Activated CD4-positive, alpha-beta T cell treated with anti-CD3 and anti-CD28 coated beads, Interleukin-2, amount 50 U/mL, for 1 hour (primary cell): ENCODE data around the gene FAXDC2.

Experiments used
- DNase-seq: peaks from one replicate; pipeline ENCODE4 v3.0.0-alpha.2; 2020

FAXDC2 gene, protein sequence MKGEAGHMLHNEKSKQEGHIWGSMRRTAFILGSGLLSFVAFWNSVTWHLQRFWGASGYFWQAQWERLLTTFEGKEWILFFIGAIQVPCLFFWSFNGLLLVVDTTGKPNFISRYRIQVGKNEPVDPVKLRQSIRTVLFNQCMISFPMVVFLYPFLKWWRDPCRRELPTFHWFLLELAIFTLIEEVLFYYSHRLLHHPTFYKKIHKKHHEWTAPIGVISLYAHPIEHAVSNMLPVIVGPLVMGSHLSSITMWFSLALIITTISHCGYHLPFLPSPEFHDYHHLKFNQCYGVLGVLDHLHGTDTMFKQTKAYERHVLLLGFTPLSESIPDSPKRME

GRCh38 chr5:154850255-154851062, at the start of gene FAXDC2:
FAXDC2 (minus strand) TSS chr5:154850603; CDS start chr5:154838178, 12,425 bp downstream.
- no peak for DNase-seq

- no peak for DNase-seq
These were observed 49.7 kb upstream of the FAXDC2 start for GRCh38 chr5:154900066-154900465.

GRCh38 chr5:154899151-154899816, 48.9 kb upstream of the FAXDC2 start:
- DNase-seq: no peak

- no peak for DNase-seq
These were observed 47.8 kb upstream of the FAXDC2 start for GRCh38 chr5:154898210-154898609.

DNA sequence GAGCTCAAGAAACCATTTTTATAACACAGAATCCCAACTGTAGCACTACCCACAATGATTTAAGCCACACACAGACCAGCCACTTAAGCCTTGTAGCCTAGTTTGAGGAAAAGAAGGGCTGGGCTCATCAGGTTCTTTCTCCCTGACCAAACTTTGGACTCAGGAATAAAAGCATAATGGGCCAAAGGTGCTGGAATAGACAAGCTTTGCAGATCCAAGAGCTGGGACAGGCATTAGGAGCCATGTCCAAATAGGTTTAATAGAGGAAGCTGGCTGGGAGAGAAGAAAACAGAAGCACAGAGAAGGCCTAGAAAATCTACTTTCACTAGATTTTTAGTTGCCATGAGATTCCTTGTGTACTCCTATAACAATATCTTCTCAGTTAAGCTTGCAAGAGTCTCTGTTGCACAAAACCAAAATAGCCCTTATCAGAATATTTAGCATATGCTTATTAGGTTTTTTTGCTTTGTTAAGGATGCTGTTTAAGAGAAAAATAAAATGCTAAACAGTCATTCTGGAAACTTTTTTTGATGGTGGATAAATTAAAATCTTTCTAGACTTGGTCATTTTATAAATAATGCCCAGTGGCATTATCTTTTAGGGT, 46.3 kb upstream of the FAXDC2 start:
- no peak for DNase-seq

DNA sequence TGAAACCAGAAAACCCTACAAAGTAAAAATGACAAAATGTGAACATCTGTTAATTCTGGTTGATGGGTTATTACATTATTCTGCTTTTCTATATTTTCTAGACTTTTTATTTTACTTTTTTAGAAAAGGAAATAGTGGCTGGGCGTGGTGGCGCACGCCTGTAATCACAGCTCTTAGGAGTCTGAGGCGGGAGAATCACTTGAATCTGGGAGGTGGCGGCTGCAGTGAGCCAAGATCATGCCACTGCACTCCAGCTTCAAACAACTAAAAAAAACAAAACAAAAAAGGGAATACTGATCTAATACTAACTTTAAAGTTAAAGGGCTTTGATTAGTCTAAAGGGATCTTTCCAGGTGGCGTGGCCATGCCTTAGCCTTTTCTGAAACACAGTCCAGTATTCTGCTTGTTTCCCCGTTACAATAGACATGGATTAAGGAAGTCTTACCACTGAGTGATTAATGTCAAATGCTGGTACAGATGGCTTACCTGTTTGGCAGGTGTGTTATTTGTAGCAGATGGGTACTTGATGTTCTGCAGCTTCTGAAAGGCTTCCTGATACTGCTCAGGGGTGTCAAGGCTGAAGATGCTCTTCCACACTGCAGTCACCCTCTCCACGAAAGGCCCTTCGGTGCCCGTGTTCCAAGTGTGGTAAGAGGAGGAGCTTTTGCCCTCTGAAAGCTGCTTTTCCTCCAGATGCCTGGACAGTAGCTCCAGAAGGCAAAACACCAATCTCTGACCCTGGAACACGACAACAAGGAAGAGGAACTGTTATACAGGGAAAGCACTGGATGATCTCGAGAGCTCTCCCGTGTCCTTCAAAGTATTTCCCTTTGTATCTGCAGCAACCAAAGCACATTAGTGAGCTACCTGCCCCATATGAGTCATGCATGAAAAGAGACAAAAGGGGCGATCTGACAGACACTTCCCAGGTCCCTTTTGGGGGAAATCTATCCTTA, 45.5 kb upstream of the FAXDC2 start:
- no peak for DNase-seq

GRCh38 chr5:154893381-154893780, 43.0 kb upstream of the FAXDC2 start:
- no peak for DNase-seq

DNA sequence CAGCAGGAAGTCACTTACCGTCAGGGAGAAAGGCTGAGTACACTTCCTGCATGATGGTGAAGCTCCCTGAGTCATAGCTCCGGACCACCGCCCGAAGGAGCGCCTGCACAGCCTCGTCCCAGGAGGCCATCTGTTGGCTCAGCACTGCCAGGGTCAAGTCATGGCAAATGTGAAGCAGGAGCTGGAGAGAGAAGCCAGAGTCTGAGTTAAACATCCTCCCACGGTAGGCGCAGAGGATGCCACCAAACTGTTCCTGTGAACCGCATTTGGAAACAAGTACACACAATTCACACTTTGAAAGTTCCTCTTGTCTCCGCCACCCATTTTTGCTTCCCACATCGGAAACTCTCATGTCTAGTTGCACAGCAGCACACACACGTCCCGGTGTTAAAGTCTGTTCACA, 42.0 kb upstream of the FAXDC2 start:
- DNase-seq: no peak

GRCh38 chr5:154885439-154885838, 35.0 kb upstream of the FAXDC2 start:
- no peak for DNase-seq

DNA sequence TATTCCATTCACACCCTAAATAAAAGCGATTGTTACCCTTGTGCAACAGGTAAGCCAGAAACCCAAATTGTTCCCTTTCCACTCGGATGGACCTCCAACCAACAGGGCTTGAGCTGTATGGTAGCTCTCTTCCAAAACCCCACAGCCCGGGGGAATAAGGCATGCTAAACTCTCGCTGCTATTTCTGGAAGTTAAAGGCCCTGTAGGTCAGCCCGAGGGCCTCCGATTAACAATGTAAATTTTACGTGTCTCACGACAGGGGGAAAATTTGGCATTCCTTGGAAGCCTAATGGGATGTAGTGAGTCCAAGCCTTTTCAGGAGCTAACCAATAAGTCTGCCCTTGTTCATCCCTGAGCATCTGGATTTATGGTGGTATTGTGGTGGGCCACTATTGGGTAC, 34.0 kb upstream of the FAXDC2 start:
- no peak for DNase-seq

- DNase-seq: no peak
These were observed 31.6 kb upstream of the FAXDC2 start for GRCh38 chr5:154881986-154882385.

DNA sequence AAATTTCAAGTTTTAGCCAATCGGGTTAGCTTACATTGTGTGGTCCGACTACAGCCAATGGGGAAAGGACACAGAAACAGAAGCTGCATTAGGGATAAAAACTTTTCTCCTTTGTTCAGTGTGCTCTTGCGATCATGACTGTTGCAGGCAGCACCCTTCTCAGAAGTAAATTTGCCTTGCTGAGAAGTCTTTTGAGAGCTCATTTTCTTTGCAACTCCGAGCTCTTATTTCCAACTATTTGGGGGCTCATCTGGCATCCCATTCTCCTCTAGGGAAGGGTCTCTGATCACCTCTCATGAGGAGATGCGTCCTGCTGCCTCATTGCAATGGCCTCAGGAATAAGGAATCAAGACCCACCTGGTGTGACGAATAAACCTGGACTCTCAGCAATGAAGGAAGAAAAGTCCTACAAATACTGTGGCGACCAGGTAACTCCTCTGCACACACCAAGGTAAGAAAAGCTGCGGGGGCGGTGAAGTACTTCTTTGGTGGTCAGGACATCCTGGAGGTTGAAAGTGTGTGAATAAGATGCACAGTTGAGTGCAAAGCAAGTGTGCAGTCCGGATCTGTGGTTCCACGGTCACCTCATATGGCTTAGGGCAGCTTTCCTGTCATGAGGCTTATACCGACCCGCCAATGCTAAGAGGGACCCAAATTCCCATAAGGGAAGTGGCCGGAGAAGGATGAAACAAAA, 28.4 kb upstream of the FAXDC2 start:
- no peak for DNase-seq

DNA sequence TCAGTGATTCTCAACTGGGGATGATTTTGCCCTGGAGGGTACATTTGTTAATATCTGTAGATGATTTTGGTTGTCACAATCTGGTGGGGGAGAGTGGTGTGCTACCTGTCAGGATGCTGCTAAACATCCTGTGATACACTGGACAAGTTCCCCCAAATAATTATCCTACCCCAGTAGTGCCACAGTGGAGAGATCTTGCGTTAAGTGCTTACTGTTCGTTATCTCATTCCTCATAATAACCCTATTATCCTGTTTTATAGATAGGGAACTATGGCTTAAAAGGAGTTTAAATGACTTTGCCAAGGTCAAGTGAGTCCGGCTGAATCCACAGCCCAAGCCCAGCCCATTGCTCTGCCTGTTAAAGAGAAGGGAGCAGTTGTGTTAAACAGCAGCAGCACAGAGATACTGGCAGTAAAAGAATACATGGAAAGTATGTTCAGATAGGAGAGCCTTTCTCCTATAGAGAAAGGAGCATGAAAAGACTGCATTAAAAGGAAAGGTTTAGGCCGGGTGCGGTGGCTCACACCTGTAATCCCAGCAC, 23.5 kb upstream of the FAXDC2 start:
- DNase-seq: no peak

GRCh38 chr5:154871734-154872133, 21.3 kb upstream of the FAXDC2 start:
- DNase-seq: no peak

- DNase-seq: no peak
These were observed 18.3 kb upstream of the FAXDC2 start for GRCh38 chr5:154868702-154869101.

- no peak for DNase-seq
These were observed 16.4 kb upstream of the FAXDC2 start for GRCh38 chr5:154866841-154867240.

- no peak for DNase-seq
These were observed 15.2 kb upstream of the FAXDC2 start for GRCh38 chr5:154865466-154866184.

GRCh38 chr5:154863291-154864080, 13.1 kb upstream of the FAXDC2 start:
- no peak for DNase-seq

DNA sequence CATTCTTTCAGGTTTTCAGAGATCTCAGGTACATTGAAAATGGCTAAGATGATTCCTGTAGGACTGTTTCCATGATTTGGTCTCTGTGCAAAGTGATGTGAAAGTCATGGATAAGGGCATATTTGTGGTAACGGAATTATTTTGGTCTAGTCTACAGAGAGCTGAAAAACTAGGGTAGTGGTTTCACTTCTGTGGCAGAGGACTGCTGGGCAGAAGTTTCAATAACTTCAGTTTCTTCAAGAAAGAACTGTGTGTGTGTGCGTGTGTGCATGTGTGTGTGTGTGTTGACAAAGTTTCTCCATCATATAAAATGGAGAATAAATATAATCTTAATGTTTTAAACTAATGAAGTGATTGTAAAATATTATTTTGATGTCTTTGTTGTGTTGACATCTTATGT, 12.4 kb upstream of the FAXDC2 start:
- no peak for DNase-seq

DNA sequence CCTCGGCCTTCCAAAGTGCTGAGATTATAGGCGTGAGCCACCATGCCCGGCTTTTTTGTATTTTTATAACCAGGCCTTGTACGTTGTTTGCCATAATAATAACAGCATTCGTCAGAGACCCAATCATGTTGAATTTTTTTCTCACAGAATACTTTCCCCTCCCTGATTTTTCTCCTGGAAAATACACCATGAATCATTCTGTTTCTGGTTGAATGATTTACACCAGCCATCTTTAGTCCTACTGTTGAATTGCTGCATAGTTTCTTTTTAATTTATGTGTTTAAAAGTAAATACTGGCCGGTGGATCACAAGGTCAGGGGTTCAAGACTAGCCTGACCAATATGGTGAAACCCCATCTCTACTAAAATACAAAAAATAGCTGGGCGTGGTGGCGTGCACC, 11.5 kb upstream of the FAXDC2 start:
- DNase-seq: no peak
